Upper lobe of left lung (tissue), 6 donors: Measurements from ENCODE around the gene NHLRC4. TPM values are rescaled to one million over a fixed set of nuclear protein-coding genes. Genes with fewer than 3 reads are reported as not detected.

Experiments used
- ATAC-seq, 2 donors: fragments of 200-7000 bp; cut with Tn5 transposase; one replicate each; pipeline ENCODE4 v1.9.1; 2022; ENCODE audit warnings: mild to moderate bottlenecking in 2 of 2, moderate library complexity in 2 of 2; ENCODE audit not compliant: low FRiP score in 2 of 2
- DNase-seq, 2 donors: peaks; one replicate each; pipeline ENCODE4 v3.0.0-alpha.2; 2019 to 2020
- H3K27ac ChIP-seq, 4 donors: fragments of 200-600 bp; sonication (generic); one replicate each; pipeline ENCODE4 v1.5.1; 2016 to 2019
- H3K27me3 ChIP-seq, 4 donors: fragments of 200-600 bp; sonication (generic); one replicate each; pipeline ENCODE4 v1.5.1; 2017 to 2019
- H3K36me3 ChIP-seq, 4 donors: fragments of 200-600 bp; sonication (generic); one replicate each; pipeline ENCODE4 v1.5.1; 2016 to 2019
- H3K4me1 ChIP-seq, 4 donors: fragments of 200-600 bp; sonication (generic); one replicate each; pipeline ENCODE4 v1.5.1; 2018 to 2019
- H3K4me3 ChIP-seq, 4 donors: fragments of 200-600 bp; sonication (generic); one replicate each; pipeline ENCODE4 v1.5.1; 2017 to 2019; ENCODE audit warnings: mild to moderate bottlenecking in 2 of 4, moderate library complexity in 1 of 4
- H3K9me3 ChIP-seq, 4 donors: fragments of 200-600 bp; sonication (generic); one replicate each; pipeline ENCODE4 v1.5.1; 2018 to 2019
- EP300 ChIP-seq, 4 donors: sonication (generic); formaldehyde crosslinking; IDR thresholded peaks; one replicate each; pipeline ENCODE4 v1.5.1; 2017; ENCODE audit warnings: antibody characterized with exemption in 4 of 4, control low read depth in 2 of 4
- POLR2A ChIP-seq, 4 donors: fragments of 450-650 bp; IDR thresholded peaks; one replicate each; pipeline ENCODE4 v1.5.1; 2016 to 2017; ENCODE audit warnings: antibody characterized with exemption in 4 of 4, mild to moderate bottlenecking in 2 of 4
- POLR2AphosphoS5 ChIP-seq, 2 donors: sonication (generic); formaldehyde crosslinking; IDR thresholded peaks; one replicate each; pipeline ENCODE4 v1.5.1; 2017; ENCODE audit warnings: antibody characterized with exemption in 2 of 2
- whole genome bisulfite sequencing, 2 donors: methylation state at CpG; one replicate each; pipeline ENCODE4 v1.1.5; 2017 to 2018; 5-methylcytosine and 5-hydroxymethylcytosine counted together
- total RNA-seq, 6 donors: library from RNA; depleted of rRNA in 4 of 6; stranded (reverse); fragments of >200 nt in 4 of 6; gene quantifications; one replicate each; pipeline versions ENCODE4 v1.1.0 to v1.2.1, GENCODE V29; 2016 to 2021
- TF ChIP-seq, protein P1 (sequence below), 6 experiments: fragments of 450-650 bp in 4 of 6; fragments of 200-600 bp in 2 of 6; sonication (generic) in 2 of 6; IDR thresholded peaks; one replicate each; pipeline ENCODE4 v1.5.1; 2016 to 2019; ENCODE audit warnings: antibody characterized with exemption in 6 of 6
- donor health status: DM: no; HTN: no; CAD: no; lungs with moderate emphysema.
- donor health status: DM: no; HTN: yes; CAD: no; lungs with severe emphysema.

The NHLRC4 gene, protein sequence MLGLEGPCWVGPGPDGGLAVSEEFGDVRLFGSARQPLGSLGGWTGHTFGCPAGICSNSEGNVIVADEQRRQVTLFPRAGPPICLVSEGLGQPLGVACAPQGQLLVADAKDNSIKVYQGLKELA
- total RNA-seq, result 1 to 10 TPM; 1.2 to 7.8 (median 3.3) TPM

DNA sequence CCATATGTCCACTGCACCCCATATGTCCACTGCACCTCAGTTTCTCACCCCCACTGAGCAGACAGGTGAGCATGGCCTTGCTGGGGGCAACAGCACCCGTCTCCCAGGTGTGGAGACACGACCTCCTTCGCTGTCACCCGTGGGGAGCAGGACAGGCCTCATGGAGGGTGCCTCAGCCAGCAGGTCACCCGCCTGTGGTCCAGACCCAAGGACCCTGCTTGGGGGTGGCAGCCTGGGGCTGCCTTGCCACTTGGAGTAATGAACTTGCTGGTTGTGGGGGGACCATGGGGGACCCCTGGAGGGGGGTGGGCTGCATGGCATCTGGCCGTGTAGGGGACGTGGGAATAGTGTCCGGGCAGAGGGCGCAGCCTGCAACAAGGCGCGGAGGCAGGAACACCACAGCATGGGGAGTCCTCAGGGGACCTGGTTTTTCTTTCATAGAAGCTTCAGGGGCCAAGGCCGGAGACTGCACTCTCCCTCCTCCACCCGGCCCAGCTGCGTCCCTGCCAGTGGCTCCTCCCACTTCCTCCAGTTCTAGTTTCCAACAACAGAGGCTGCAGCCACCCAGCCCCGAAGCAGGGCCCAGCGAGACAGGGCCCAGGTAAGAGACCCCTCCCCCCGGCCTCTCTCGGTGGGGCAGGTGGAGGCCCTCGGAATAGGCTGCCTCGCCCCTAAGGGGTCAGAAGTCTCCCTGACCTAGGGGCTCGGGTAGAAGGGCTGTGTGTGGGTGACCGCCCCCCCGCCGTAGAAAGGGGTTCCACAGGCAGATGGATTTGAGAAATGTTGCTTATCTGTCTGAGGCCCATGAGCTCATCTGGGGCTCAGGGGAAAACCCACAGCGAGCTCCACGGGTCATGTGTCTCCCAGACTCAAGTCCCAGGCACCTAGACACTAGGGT lies at the start of gene NHLRC4:
Gene NHLRC4, plus strand, starts transcription at position 531 of the 898 bp plus-strand sequence. CDS start 1,043 bp downstream, outside the sequence.
- H3K9me3 ChIP-seq, result no peaks in the 10 kb centered on the region
- peak in 1 of 2 donors; percentile 59 for ATAC-seq
- TF ChIP-seq POLR2AphosphoS5 (IDR thresholded peaks at IDR 0.05), result no peak
- TF ChIP-seq POLR2A (IDR thresholded peaks at IDR 0.05), result peak in 1 of 4 donors; percentile 31
- TF ChIP-seq EP300 (IDR thresholded peaks at IDR 0.05), result no peak
- H3K27me3 ChIP-seq, result no peaks in the 10 kb centered on the region
- peak; percentile 51 to 81 for DNase-seq
- 10 to 43% methylated on average over 4 to 23 of the region's 26 CpGs for WGBS, 2 donors
- peak within 1 kb of the TSS in 3 of 4 donors; percentile 63 to 69 (median 67) for H3K27ac ChIP-seq
- peaks cover 32 to 56% (median 37%) of the 10 kb centered on the region in 4 donors for H3K4me1 ChIP-seq
- H3K4me3 ChIP-seq, result peak within 1 kb of the TSS in 3 of 4 donors; percentile 24 to 45 (median 44)
- H3K36me3 ChIP-seq, result no peaks in the 10 kb centered on the region

DNA sequence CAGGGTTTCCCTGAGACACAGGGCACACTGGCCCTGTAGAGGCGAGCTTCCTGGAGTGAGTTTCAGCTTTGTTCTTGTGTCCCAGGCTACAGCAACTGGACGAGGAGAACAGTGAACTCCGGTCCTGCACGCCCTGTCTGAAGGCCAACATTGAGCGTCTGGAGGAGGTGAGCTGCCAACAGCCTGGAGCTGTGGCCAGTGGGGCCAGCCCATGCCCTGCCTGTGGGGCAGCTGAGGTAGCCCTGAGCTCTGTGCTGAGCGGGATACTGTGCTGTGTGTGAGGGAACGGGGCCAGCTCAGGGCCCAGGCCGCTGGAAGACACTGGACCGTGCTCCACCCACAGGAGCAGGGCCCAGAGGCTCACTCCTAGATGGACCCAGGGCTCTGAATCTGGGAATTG lies 47.9 kb upstream of the NHLRC4 start:
- DNase-seq (peak in 1 of 2 donors; percentile 62), ATAC-seq (no peak)
- Histone ChIP-seq H3K27ac (no peak overlapping the region), H3K27me3 (no peaks in the 10 kb centered on the region), H3K9me3 (no peaks in the 10 kb centered on the region), H3K36me3 (peaks cover 2 to 56% (median 37%) of the 10 kb centered on the region in 4 donors), H3K4me1 (peaks cover 0 to 4% (median 0%) of the 10 kb centered on the region in 4 donors), H3K4me3 (no peak overlapping the region)
- 88 to 90% methylated on average over 5 to 9 of the region's 9 CpGs for WGBS, 2 donors
- TF ChIP-seq POLR2A (IDR thresholded peaks at IDR 0.05) (no peak), EP300 (IDR thresholded peaks at IDR 0.05) (no peak), POLR2AphosphoS5 (IDR thresholded peaks at IDR 0.05) (no peak)
- TF ChIP-seq, protein P1, sequence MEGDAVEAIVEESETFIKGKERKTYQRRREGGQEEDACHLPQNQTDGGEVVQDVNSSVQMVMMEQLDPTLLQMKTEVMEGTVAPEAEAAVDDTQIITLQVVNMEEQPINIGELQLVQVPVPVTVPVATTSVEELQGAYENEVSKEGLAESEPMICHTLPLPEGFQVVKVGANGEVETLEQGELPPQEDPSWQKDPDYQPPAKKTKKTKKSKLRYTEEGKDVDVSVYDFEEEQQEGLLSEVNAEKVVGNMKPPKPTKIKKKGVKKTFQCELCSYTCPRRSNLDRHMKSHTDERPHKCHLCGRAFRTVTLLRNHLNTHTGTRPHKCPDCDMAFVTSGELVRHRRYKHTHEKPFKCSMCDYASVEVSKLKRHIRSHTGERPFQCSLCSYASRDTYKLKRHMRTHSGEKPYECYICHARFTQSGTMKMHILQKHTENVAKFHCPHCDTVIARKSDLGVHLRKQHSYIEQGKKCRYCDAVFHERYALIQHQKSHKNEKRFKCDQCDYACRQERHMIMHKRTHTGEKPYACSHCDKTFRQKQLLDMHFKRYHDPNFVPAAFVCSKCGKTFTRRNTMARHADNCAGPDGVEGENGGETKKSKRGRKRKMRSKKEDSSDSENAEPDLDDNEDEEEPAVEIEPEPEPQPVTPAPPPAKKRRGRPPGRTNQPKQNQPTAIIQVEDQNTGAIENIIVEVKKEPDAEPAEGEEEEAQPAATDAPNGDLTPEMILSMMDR (IDR thresholded peaks at IDR 0.05), result no peak

DNA sequence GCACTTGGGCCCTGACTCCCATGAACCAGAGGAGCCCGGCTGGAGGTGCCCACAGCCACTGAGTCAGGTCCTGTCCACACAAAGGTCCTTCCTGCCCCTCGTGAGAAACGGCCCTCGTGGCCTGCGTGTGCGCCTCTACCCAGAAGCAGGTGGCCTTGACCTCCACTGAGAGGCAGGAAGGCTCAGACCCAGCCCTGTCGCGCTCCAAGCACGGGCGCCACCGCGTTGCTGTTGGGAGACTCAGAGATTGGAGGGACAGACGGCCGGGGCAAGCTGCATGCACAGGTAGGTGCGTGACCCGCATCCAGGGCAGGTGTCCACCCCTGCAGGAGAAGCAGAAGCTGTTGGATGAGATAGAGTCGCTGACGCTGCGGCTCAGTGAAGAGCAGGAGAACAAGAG lies 47.4 kb upstream of the NHLRC4 start:
- Histone ChIP-seq H3K27ac (no peak overlapping the region), H3K9me3 (no peaks in the 10 kb centered on the region), H3K4me3 (no peak overlapping the region), H3K4me1 (peaks cover 0 to 5% (median 0%) of the 10 kb centered on the region in 4 donors), H3K27me3 (no peaks in the 10 kb centered on the region), H3K36me3 (peaks cover 2 to 55% (median 37%) of the 10 kb centered on the region in 4 donors)
- WGBS, 2 donors, result 92 to 97% methylated on average over 12 to 19 of the region's 19 CpGs
- ATAC-seq (no peak), DNase-seq (peak in 1 of 2 donors; percentile 82)
- TF ChIP-seq EP300 (IDR thresholded peaks at IDR 0.05), result no peak
- no peak for TF ChIP-seq POLR2A (IDR thresholded peaks at IDR 0.05)
- no peak for TF ChIP-seq POLR2AphosphoS5 (IDR thresholded peaks at IDR 0.05)
- TF ChIP-seq, protein P1 (IDR thresholded peaks at IDR 0.05), result no peak

DNA sequence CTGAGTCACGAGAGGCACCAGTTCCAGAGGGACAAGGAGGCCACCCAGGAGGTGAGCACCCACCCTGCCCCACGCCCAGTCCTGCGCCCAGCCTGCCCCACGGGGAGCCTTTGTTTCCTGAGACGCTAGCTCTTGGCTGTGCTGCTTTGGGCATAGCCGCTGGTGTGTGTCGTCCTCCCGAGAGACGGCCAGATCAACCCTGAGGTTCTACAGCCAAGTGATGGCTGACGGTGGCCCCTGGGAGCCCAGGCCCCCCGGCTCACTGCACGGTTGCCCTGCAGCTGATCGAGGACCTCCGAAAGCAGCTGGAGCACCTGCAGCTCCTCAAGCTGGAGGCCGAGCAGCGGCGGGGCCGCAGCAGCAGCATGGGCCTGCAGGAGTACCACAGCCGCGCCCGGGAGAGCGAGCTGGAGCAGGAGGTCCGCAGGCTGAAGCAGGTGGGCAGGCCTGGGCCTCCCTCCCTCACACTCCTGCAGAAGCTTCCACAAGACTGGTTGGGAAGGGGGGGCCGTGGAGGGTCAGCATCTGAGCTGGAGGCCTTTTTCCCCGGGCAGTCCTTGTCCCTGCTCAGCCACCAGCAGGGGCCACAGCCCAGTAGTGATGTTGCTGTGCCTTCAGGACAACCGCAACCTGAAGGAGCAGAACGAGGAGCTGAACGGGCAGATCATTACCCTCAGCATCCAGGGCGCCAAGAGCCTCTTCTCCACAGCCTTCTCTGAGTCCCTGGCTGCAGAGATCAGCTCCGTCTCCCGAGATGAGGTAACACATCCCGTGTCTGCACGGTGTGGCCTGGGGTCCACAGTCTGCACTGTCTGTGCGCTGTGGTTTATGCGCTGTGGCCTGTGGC lies 46.7 kb upstream of the NHLRC4 start:
- Histone ChIP-seq H3K4me1 (peaks cover 0 to 12% (median under 1%) of the 10 kb centered on the region in 4 donors), H3K36me3 (peaks cover 2 to 49% (median 34%) of the 10 kb centered on the region in 4 donors), H3K4me3 (no peak overlapping the region), H3K27ac (no peak overlapping the region), H3K27me3 (no peaks in the 10 kb centered on the region), H3K9me3 (no peaks in the 10 kb centered on the region)
- TF ChIP-seq POLR2A (IDR thresholded peaks at IDR 0.05), result no peak
- TF ChIP-seq, protein P1 (IDR thresholded peaks at IDR 0.05), result no peak
- TF ChIP-seq EP300 (IDR thresholded peaks at IDR 0.05), result no peak
- no peak for TF ChIP-seq POLR2AphosphoS5 (IDR thresholded peaks at IDR 0.05)
- 94 to 95% methylated on average over 6 to 35 of the region's 35 CpGs for WGBS, 2 donors
- ATAC-seq (no peak), DNase-seq (peak in 1 of 2 donors; percentile 83)
